Left lobe of liver (tissue), 2 donors: ENCODE results near the gene WWOX. TPM values are rescaled to one million over a fixed set of nuclear protein-coding genes. Genes with fewer than 3 reads are reported as not detected.

Source experiments
- ATAC-seq: fragments of 200-7000 bp; cut with Tn5 transposase; one replicate; pipeline ENCODE4 v1.9.1; 2020; ENCODE audit warnings: mild to moderate bottlenecking, moderate library complexity
- DNase-seq: peaks from one replicate; pipeline ENCODE4 v3.0.0-alpha.2; 2020; ENCODE audit warnings: low spot score
- total RNA-seq: library from RNA; stranded (reverse); gene quantifications from one replicate; pipeline ENCODE4 v1.2.1, GENCODE V29; 2021
- donor health status: DM: no; HTN: no; CAD: no; lungs with moderate emphysema.
- donor health status: DM: no; HTN: yes; CAD: no.

WWOX gene
- total RNA-seq, 1 donor from 2014 or later: 15.1 TPM

- ATAC-seq: no peak
These were observed 326.5 kb downstream of the WWOX start for GRCh38 chr16:78425891-78426510.

DNA sequence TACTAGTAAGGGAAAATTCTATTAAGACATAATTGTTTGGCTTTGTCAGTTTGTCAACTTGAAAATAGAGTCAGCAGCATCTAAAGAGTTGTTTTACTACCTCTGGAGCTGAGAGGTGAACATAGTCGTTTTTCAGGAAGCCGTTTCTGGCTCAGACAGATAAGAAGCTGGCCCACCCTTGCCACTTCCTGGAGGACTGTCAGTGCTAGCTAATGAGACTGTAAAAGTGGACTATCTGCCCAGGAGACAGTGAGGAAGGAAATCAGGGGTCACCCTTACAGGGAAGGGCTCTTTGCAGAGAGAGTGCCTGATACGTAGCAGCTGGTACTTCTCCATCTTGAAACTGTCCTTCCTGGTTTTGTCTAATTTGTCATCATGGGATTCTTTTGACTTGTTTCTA lies 328.7 kb downstream of the WWOX start:
- DNase-seq: no peak
- ATAC-seq: peak; percentile 18

More at GRCh38 chr16:78425891-78426510, 326.5 kb downstream of the WWOX start:
- DNase-seq: no peak

DNA sequence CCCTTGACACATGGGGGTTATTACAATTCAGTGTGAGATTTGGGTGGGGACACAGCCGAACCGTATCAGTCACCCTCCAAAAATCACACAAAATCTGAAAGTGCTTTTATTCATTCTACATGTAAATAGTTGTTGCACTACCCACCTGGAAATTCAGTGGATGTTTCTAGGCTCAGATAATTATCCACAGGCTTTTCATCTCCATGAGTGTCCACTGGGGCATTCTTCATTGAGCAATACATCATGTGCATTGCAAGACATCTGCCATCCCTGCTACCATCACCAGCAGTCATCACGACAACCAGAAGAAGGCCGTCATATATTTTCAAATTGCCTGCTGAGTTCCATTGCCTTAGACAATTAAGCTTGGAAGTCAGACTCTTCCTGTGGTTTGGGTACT lies 330.8 kb downstream of the WWOX start:
- ATAC-seq: no peak

DNA sequence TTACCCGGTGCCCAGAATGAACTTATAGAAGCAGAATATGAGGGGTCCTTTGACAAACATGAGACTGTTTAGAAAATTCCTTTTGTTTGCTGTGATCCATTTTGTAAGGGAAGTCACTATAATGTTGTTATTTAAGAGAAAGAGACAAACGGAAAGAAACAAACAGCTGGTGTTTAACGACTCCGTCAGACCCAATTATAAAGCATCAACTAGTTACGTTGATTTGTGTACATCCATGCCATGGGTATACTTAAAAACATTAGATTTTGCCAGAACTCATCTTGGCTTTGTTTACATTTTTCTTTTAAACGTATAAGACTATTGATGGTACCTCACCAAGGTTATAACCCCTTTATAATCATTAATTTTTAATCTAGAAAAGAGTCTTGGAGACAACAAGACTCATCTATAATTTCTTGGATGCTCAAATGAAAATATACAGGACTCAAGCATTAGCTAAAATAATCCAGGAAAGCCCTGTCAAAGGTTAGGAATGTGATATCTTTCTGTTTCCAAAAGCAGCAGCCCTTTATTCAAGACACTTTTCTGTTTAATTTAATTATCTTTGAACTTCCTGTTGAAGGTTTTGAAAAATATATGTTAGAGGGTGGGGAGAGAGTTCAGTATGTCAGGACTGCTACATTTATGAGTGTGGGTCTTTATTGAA lies 331.7 kb downstream of the WWOX start:
- ATAC-seq (no peak), DNase-seq (no peak)

More for the DNA sequence above, 330.8 kb downstream of the WWOX start:
- no peak for DNase-seq

- DNase-seq: no peak
- no peak for ATAC-seq
These were observed 332.2 kb downstream of the WWOX start for GRCh38 chr16:78431701-78432100.

DNA sequence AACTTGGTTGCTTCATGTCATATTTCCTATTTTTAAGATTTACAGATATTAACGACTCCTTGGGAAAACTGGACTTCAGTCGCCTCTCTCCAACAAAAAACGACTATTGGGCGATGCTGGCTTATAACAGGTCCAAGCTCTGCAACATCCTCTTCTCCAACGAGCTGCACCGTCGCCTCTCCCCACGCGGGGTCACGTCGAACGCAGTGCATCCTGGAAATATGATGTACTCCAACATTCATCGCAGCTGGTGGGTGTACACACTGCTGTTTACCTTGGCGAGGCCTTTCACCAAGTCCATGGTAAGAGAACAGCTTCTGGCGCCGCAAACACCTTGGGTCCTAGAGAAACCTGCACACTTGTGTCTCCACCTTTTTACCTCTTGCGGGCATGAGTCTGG lies 333.0 kb downstream of the WWOX start:
- no peak for DNase-seq
- no peak for ATAC-seq

- ATAC-seq (no peak), DNase-seq (no peak)
These were observed 333.7 kb downstream of the WWOX start for GRCh38 chr16:78433116-78433515.

GRCh38 chr16:78434401-78434800 lies 334.9 kb downstream of the WWOX start:
- no peak for DNase-seq
- no peak for ATAC-seq

GRCh38 chr16:78435260-78435659 lies 335.8 kb downstream of the WWOX start:
- DNase-seq (no peak), ATAC-seq (no peak)

- DNase-seq: no peak
- no peak for ATAC-seq
These were observed 336.6 kb downstream of the WWOX start for GRCh38 chr16:78436023-78436422.

- ATAC-seq: no peak
These were observed 337.4 kb downstream of the WWOX start for GRCh38 chr16:78436846-78437245.

DNA sequence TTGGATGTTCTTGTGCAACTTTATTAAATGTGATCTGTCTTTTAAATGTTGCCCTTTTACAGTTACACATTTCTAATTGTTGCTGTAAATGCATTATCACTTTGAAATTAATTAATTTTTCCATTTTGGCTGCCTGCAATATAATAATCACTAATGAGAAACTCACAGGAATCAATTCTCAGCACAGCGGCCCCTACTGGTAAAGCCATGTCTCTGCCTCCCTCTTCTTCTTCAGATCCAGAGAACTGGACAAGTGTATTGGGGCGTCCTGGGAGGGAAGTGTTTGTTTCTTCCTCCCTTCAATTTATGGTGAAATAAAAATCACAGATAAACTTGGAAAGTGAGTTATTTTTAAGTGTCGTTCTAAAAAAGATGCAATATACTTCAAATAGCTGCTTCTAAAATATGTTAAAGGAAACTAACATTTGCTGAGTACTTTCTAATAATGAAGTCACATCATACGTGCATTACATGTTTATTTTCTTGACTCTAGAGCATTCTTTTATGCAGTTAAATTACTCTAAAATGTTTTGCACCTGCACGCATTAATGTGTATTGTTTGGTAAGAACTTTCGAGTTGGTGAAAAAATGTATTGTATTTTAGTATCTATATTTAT lies 338.0 kb downstream of the WWOX start:
- ATAC-seq: peak; percentile 88

More at GRCh38 chr16:78436846-78437245, 337.4 kb downstream of the WWOX start:
- no peak for DNase-seq

DNA sequence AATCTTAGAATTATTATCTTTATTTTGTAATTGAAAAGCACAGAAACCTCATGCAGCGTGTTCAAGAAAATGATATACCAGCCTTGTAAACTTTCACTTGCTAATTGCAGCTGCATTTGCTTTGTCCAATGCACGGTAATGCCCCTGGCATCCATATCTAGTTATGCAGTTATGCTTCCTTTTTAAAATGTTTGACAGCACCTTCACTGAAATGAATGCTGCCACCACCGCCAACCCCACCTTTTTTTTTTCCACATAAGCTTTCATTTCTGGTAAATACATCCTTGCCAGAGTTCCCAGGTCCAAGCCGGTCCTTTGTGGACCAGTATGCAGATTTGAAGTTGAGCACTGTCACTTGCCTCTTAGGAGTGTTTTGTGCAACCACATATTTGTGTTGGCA lies 338.8 kb downstream of the WWOX start:
- DNase-seq (no peak), ATAC-seq (no peak)

More for the DNA sequence above, 338.0 kb downstream of the WWOX start:
- DNase-seq: peak; percentile 48

DNA sequence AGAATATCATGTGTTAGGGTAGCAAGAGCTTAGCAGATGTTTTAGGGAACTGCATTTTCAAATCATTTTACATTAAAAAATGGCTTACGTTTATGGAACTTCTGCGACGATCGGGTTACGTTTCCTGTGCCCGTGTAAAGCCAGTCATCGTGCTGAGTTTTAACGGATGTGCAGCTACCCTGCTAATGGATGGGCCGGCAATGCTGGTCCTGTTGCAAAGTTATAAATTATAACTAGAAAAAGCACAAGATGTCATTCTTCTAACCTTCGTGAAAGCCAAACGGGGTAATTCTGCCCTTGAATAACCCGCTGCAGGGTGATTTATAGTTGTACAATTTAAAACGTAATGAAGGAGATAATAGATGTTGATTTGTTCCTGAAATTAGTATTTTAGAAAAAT lies 339.2 kb downstream of the WWOX start:
- ATAC-seq (no peak), DNase-seq (no peak)

DNA sequence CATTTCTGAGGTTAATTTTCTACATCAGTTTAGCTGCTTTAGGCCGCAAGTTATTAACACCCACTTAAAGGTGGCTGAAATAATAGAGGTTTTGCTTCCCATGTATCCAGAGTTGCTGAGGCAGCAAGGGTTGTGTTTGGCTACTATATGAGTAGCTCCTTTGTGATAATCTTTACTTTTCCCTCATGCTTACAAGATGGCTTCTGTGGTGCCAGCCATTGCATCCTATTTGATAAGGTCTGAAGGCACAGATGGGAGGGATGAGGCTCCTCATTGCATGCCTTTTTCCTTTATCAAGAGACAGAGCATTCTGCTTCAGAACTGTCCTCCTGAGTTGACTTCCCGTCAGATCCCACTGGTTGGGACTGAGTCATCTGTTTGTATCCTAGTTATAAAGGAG lies 340.2 kb downstream of the WWOX start:
- DNase-seq: no peak
- ATAC-seq: no peak

- DNase-seq (no peak), ATAC-seq (no peak)
These were observed 341.8 kb downstream of the WWOX start for GRCh38 chr16:78441298-78441697.

- peak; percentile 80 for ATAC-seq
- no peak for DNase-seq
These were observed 344.3 kb downstream of the WWOX start for GRCh38 chr16:78443542-78444364.

DNA sequence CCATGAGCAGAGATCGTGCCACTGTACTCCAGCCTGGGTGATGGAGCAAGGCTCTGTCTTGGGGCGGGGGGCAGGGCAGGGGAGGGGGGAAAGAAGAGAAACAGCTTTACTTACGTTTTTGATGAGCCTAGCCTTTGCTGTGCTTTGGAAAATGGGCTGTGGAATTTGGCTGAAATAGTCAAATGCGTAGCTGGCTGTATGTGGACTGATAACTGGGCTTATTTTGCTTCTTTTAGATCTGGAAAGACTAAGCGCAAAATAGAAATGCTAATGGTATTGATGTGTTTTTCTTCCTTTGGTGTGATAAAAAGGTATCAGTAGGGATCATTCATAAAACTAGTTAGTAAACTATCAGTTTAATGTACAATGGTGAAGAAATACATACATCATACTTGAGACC lies 346.4 kb downstream of the WWOX start:
- no peak for ATAC-seq

DNA sequence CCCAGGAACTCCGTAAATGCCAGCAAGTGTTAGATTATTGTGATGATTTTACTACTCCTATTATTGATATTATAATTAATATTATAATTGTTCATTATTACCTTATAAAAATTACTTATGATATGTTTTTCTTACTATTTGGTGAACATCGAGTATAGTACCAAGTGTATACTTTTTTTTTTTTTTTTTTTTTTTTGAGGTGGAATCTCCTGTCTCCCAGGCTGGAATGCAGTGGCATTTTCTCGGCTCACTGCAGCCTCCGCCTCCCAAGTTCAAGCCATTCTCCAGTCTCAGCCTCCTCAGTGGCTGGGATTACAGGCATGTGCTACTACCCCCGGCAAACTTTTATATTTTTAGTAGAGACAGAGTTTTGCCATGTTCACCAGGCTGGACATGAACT lies 347.0 kb downstream of the WWOX start:
- DNase-seq (no peak), ATAC-seq (no peak)

More for the DNA sequence above, 346.4 kb downstream of the WWOX start:
- DNase-seq: no peak

DNA sequence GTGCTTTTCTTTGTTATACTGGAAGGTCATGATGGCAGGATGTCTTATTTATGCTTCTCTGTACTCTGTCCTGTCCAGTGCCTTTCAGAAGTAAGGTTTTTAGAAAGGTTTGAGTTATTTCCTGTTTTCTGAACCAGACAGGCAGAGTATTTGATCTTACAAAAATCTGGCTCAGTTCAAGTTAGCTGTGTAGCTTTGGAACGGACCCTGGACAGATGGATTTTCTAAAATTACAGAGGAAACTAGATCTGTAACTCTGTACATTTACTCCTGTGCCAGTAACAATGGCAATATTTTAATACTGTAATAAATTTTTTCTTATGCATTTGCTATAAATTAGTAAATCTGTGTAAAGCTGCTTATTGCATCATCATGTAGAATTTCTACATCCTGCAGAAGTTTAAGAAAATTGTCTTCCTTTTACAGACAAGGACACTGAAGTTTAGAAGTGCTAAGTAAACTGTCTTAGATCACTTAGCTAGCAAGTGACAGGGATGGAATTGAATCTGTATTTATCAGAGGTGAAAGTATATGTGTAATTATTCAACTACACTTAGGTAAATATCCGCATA lies 347.6 kb downstream of the WWOX start:
- ATAC-seq: no peak
- no peak for DNase-seq

- ATAC-seq (no peak), DNase-seq (no peak)
These were observed 349.3 kb downstream of the WWOX start for GRCh38 chr16:78448658-78449271.
